Measurements from ENCODE around the gene GPR75.

DNA sequence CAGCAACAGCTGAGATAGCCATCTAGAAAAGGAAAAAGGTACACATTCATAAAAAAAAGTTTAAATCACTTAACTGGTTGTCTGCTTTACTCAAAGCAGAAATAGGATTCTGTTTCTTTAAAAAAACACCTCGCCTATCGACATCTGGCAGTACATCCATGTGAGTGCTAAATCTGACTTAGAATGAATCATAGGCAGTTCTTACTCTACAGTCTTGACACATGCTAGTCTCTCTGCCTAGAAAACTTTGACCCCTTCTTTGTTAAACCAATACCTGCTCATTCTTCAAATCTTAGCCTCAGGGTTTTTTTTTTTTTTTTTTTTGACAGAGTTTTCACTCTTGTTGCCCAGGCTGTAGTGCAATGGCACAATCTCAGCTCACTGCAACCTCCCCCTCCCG lies 37.1 kb upstream of the GPR75 start:
- no peak for TF ChIP-seq MXI1 (conservative IDR thresholded peaks at IDR 0.05; ENCODE audit: poor library complexity, severe bottlenecking)
- TF ChIP-seq, protein P1, sequence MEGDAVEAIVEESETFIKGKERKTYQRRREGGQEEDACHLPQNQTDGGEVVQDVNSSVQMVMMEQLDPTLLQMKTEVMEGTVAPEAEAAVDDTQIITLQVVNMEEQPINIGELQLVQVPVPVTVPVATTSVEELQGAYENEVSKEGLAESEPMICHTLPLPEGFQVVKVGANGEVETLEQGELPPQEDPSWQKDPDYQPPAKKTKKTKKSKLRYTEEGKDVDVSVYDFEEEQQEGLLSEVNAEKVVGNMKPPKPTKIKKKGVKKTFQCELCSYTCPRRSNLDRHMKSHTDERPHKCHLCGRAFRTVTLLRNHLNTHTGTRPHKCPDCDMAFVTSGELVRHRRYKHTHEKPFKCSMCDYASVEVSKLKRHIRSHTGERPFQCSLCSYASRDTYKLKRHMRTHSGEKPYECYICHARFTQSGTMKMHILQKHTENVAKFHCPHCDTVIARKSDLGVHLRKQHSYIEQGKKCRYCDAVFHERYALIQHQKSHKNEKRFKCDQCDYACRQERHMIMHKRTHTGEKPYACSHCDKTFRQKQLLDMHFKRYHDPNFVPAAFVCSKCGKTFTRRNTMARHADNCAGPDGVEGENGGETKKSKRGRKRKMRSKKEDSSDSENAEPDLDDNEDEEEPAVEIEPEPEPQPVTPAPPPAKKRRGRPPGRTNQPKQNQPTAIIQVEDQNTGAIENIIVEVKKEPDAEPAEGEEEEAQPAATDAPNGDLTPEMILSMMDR (IDR thresholded peaks at IDR 0.05; ENCODE audit: poor library complexity, severe bottlenecking): no peak
